G401.6 (cell line): ENCODE results near the gene OBSL1.

Experiments
- FAIRE-seq: peaks from 2 replicates; lab custom pipeline; 2012; peaks lifted over from hg19 to GRCh38; lab: Jason Lieb, UNC

OBSL1 gene

GRCh38 chr2:219511547-219512325, 59.6 kb downstream of the OBSL1 start:
- FAIRE-seq = no peak

- no peak for FAIRE-seq
Measured at GRCh38 chr2:219510512-219511135, 60.7 kb downstream of the OBSL1 start.

GRCh38 chr2:219509780-219510511, 61.4 kb downstream of the OBSL1 start:
- FAIRE-seq = no peak

DNA sequence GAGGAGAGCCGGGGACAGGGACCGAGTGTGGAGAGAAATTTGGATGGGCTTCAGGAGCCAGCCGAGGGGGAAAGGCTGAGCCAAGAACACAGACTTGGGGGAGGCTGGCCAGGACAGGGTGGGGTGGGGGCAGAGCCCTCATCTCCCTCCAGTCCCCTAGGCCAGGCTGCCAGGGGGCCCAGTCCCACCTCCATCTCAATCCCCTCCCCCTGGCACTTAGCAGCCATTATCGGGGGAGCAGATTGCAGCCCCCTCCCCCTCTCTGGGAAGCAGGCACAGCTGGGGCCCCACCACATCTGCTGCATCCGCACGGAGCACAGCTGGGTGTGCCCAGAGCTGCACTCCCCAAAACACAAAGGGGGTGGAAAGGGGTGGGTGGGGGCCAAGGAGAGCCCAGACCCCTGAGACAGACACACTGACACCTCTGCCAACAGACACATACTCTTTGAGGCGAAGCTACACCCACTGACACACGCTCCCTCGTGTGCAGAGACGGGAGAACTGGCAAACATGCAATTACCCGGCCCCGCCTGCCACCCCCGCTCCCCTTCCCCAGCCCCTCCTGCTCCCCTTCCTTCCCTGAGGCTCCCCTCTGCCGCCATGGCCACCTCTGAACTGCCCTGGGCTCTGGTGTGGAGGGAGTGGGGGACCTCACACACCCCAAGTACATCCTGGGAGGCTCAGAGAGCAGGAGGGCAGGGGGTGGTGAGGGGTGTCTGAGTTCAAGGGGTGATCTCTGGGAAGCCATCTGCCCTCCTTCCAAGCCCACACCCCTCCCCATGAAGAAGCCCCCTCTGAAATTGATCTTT, 62.2 kb downstream of the OBSL1 start:
- no peak for FAIRE-seq

DNA sequence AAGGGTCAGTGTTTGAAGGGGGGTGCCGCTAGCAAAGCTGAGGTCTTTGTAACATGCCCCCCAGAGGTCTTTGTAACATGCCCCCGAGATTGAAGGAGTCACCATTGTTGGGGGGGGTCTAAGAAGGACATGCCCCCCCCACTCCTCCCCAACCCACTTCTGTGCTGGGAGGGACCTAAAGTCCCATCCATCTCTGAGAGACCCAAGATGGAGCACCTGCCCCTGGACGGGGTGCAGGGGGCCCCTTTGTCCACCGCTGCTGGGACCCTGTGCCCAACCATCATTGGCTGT, 63.0 kb downstream of the OBSL1 start:
- FAIRE-seq = no peak

DNA sequence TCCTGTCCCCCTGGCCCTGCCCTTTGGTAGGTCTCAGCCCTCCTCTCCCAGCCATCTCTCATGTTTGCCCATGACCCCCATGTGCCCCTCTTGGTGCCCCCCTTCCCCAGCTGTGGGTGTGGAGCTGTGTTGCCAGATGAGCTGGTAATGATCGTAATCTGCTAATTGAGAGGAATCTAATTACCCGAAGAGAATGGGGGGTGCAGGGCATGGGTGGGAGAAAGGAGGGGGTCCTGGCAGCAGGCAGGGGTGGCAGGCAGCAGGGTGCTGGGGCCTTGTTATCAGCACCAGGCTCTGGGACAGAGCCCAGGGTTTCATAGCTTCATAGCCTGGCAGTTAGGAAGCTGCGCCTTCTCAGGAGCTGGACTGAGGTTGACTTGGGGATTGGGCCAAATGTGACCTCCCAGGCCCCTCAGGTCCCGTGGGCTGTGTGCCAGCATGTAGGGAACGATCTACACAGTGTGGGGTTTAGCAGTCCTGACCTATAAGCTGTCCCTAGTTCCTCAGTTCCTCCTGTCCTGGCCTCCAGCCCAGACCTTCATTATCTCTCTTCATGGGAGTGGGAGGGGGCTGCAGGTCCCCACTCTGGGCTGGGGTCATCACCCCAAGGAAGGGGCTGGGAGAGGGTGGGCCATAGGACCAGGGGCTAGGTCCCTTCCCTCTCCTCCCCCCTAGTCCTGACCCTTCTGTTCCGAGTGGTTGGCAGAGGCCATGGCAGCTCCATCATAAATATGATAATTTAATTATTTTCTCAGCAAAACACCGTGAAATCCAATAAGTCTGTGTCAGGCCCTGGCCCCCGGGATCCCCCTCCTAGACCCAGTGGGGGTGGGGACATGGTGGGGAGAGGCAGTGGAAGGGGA, 63.5 kb downstream of the OBSL1 start:
- FAIRE-seq = no peak

GRCh38 chr2:219506802-219507526, 64.4 kb downstream of the OBSL1 start:
- FAIRE-seq = no peak

- no peak for FAIRE-seq
Measured at GRCh38 chr2:219506153-219506801, 65.1 kb downstream of the OBSL1 start.

GRCh38 chr2:219505585-219505984, 65.8 kb downstream of the OBSL1 start:
- no peak for FAIRE-seq

DNA sequence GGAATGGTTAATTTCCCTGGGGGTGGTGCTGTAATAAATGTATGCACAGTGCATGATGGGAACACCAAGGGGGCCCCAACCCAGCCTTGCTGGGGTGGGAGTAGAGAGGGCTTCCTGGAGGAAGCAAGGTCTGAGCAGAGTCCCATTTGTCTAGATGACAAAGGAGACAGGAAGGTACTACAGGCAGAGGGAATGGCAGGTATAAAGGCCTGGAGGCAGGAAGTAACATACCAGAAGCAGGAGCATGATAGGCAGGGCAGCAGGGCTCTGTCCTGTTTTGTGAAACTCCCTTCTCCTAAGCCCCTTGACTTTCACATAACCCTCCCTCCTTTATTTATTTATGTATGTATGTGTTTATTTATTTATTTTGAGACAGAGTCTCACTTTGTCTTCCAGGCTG, 68.7 kb downstream of the OBSL1 start:
- FAIRE-seq = no peak

GRCh38 chr2:219501849-219502248, 69.5 kb downstream of the OBSL1 start:
- no peak for FAIRE-seq
